Measurements from ENCODE around the gene PALMD. TPM values are rescaled to one million over a fixed set of nuclear protein-coding genes. Genes with fewer than 3 reads are reported as not detected.
A peak's percentile ranks its signal among the peaks of the same experiment; 100 is the strongest.

PALMD gene
- total and polyA plus RNA-seq, 2 donors from 2014 or later: 10.1 to 25.2 TPM

DNA sequence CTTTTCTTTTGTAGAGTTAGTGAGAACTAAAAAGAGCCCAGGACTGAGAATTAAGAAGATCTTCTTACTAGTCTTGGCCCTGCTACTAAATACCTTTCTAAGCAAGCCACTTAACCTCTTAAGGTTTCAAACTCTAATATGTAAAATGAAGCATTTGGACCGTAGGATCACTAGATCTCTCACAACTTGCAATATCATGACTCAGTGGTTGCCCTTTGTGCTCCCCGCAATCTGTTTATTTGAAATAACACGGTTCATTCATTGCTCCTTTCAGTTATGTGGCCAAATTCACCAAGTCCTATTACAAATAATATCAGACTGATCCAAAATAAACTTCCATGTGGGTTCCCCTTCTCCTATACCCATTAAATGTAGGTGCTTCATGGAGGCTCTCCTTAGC lies 10.8 kb downstream of the PALMD start:
- intact Hi-C loops (cut with DNase I): no loop called here

DNA sequence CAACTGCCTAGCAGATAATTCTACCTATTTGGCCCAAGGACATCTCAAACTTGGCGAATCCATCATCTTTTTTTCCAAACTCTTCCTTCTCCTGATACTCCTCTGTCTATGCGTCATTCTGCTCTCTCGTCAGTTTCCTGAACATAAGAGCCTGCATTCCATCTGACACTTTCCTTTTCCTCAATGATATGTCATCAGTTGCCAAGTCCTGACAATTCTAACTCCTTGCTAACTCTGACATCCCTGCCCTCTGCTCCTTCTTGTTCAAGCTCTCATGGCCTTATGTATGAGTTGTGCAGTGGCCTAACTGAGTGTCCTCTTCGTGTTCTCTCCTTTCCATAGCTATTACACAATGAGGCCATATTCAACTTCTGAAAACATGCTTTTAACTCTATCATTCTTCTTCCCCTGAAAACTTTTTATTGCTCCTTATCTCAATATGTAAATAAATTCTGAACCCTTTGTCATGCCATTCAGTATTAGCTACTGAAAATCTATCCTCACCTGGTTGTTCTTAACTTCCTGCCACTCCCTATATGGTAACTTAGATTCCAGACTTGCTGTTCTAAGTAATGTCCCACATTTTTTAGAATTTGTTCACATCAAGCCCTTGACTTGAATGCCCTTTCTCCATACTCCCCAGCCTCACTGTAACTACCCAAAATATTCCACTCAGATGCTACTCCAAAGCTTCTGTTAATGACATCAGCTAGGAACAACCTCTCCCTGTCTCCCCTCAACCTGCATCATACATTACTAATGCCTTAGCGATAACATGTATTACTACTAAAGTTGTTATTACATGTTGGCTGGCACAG lies 11.5 kb downstream of the PALMD start:
- peak overlapping the region; percentile 8 to 20 for H3K27ac ChIP-seq (ENCODE audit: low read depth in 2 of 2, low read length in 2 of 2)
- FAIRE-seq (no peak), DNase-seq (no peak)
- no peaks in the 10 kb centered on the region for H3K36me3 ChIP-seq (ENCODE audit: control insufficient read depth in 2 of 3, insufficient read depth in 3 of 3, low read length in 3 of 3)
- H3K4me3 ChIP-seq (ENCODE audit: low read length in 3 of 3): no peak overlapping the region
- H3K27me3 ChIP-seq (ENCODE audit: control insufficient read depth, insufficient read depth, low read length): no peaks in the 10 kb centered on the region
- no peak overlapping the region for H3K9ac ChIP-seq (ENCODE audit: low read length in 3 of 3)
- intact Hi-C loops (cut with DNase I): no loop called here
- peaks cover 0 to 5% (median 0%) of the 10 kb centered on the region in 3 donors for H3K4me1 ChIP-seq (ENCODE audit: control insufficient read depth in 2 of 3, insufficient read depth in 2 of 3, low read depth in 1 of 3, low read length in 3 of 3)
- H3K9me3 ChIP-seq (ENCODE audit: control insufficient read depth in 2 of 3, insufficient read depth in 1 of 3, low read length in 3 of 3): no peaks in the 10 kb centered on the region
- TF ChIP-seq, protein P1, sequence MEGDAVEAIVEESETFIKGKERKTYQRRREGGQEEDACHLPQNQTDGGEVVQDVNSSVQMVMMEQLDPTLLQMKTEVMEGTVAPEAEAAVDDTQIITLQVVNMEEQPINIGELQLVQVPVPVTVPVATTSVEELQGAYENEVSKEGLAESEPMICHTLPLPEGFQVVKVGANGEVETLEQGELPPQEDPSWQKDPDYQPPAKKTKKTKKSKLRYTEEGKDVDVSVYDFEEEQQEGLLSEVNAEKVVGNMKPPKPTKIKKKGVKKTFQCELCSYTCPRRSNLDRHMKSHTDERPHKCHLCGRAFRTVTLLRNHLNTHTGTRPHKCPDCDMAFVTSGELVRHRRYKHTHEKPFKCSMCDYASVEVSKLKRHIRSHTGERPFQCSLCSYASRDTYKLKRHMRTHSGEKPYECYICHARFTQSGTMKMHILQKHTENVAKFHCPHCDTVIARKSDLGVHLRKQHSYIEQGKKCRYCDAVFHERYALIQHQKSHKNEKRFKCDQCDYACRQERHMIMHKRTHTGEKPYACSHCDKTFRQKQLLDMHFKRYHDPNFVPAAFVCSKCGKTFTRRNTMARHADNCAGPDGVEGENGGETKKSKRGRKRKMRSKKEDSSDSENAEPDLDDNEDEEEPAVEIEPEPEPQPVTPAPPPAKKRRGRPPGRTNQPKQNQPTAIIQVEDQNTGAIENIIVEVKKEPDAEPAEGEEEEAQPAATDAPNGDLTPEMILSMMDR (IDR thresholded peaks at IDR 0.05; ENCODE audit: borderline replicate concordance, extremely low read depth, insufficient read depth): no peak

More for the DNA sequence above, 10.8 kb downstream of the PALMD start:
- Histone ChIP-seq H3K27me3 (ENCODE audit: control insufficient read depth, insufficient read depth, low read length) (no peaks in the 10 kb centered on the region), H3K36me3 (ENCODE audit: control insufficient read depth in 2 of 3, insufficient read depth in 3 of 3, low read length in 3 of 3) (no peaks in the 10 kb centered on the region), H3K9ac (ENCODE audit: low read length in 3 of 3) (no peak overlapping the region), H3K27ac (ENCODE audit: low read depth in 2 of 2, low read length in 2 of 2) (peak overlapping the region in 1 of 2 donors; percentile 20), H3K4me3 (ENCODE audit: low read length in 3 of 3) (no peak overlapping the region), H3K9me3 (ENCODE audit: control insufficient read depth in 2 of 3, insufficient read depth in 1 of 3, low read length in 3 of 3) (no peaks in the 10 kb centered on the region), H3K4me1 (ENCODE audit: control insufficient read depth in 2 of 3, insufficient read depth in 2 of 3, low read depth in 1 of 3, low read length in 3 of 3) (peaks cover 0 to 5% (median 0%) of the 10 kb centered on the region in 3 donors)
- FAIRE-seq: no peak
- DNase-seq: no peak
- TF ChIP-seq, protein P1 (IDR thresholded peaks at IDR 0.05; ENCODE audit: borderline replicate concordance, extremely low read depth, insufficient read depth): no peak

DNA sequence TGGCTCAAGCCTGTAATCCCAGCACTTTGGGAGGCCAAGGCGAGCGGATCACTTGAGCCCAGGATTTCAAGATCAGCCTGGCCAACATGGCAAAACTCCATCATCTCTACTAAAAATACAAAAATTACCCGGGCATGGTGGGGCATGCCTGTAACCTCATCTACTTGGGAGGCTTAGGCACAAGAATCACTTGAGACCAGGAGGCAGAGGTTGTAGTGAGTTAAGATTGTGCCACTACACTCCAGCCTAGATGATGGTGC lies 12.0 kb downstream of the PALMD start:
- Histone ChIP-seq H3K27me3 (ENCODE audit: control insufficient read depth, insufficient read depth, low read length) (no peaks in the 10 kb centered on the region), H3K27ac (ENCODE audit: low read depth in 2 of 2, low read length in 2 of 2) (peak overlapping the region; percentile 8 to 20), H3K4me1 (ENCODE audit: control insufficient read depth in 2 of 3, insufficient read depth in 2 of 3, low read depth in 1 of 3, low read length in 3 of 3) (peaks cover 0 to 4% (median 0%) of the 10 kb centered on the region in 3 donors), H3K36me3 (ENCODE audit: control insufficient read depth in 2 of 3, insufficient read depth in 3 of 3, low read length in 3 of 3) (no peaks in the 10 kb centered on the region), H3K4me3 (ENCODE audit: low read length in 3 of 3) (no peak overlapping the region), H3K9ac (ENCODE audit: low read length in 3 of 3) (no peak overlapping the region), H3K9me3 (ENCODE audit: control insufficient read depth in 2 of 3, insufficient read depth in 1 of 3, low read length in 3 of 3) (no peaks in the 10 kb centered on the region)
- DNase-seq (no peak), FAIRE-seq (no peak)
- intact Hi-C loops (cut with DNase I): no loop called here
- TF ChIP-seq, protein P1 (IDR thresholded peaks at IDR 0.05; ENCODE audit: borderline replicate concordance, extremely low read depth, insufficient read depth): no peak
